ENCODE results near the gene PCDHA9. TPM values are rescaled to one million over a fixed set of nuclear protein-coding genes. Genes with fewer than 3 reads are reported as not detected.

Gene PCDHA9
- total and polyA plus RNA-seq, 2 donors from 2014 or later, result 0.85 TPM; not detected in 1

DNA sequence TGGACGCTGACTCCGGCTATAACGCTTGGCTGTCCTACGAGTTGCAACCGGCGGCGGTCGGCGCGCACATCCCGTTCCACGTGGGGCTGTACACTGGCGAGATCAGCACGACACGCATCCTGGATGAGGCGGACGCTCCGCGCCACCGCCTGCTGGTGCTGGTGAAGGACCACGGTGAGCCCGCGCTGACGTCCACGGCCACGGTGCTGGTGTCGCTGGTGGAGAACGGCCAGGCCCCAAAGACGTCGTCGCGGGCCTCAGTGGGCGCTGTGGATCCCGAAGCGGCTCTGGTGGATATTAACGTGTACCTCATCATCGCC lies 29.0 kb downstream of the PCDHA9 start:
- no peak overlapping the region for H3K4me3 ChIP-seq (ENCODE audit: low read length in 3 of 3)
- H3K9ac ChIP-seq (ENCODE audit: low read length in 3 of 3), result no peak overlapping the region
- H3K27ac ChIP-seq (ENCODE audit: low read depth in 2 of 2, low read length in 2 of 2), result no peak overlapping the region
- H3K9me3 ChIP-seq (ENCODE audit: control insufficient read depth in 2 of 3, insufficient read depth in 1 of 3, low read length in 3 of 3), result peaks cover 0 to 7% (median 5%) of the 10 kb centered on the region in 3 donors
- no peak for FAIRE-seq
- DNase-seq, result peak in 1 of 5 donors; percentile 59
- H3K27me3 ChIP-seq (ENCODE audit: control insufficient read depth, insufficient read depth, low read length), result no peaks in the 10 kb centered on the region
- H3K4me1 ChIP-seq (ENCODE audit: control insufficient read depth in 2 of 3, insufficient read depth in 2 of 3, low read depth in 1 of 3, low read length in 3 of 3), result no peaks in the 10 kb centered on the region
- TF ChIP-seq, protein P1, sequence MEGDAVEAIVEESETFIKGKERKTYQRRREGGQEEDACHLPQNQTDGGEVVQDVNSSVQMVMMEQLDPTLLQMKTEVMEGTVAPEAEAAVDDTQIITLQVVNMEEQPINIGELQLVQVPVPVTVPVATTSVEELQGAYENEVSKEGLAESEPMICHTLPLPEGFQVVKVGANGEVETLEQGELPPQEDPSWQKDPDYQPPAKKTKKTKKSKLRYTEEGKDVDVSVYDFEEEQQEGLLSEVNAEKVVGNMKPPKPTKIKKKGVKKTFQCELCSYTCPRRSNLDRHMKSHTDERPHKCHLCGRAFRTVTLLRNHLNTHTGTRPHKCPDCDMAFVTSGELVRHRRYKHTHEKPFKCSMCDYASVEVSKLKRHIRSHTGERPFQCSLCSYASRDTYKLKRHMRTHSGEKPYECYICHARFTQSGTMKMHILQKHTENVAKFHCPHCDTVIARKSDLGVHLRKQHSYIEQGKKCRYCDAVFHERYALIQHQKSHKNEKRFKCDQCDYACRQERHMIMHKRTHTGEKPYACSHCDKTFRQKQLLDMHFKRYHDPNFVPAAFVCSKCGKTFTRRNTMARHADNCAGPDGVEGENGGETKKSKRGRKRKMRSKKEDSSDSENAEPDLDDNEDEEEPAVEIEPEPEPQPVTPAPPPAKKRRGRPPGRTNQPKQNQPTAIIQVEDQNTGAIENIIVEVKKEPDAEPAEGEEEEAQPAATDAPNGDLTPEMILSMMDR (IDR thresholded peaks at IDR 0.05; ENCODE audit: borderline replicate concordance, extremely low read depth, insufficient read depth), result no peak
- no peaks in the 10 kb centered on the region for H3K36me3 ChIP-seq (ENCODE audit: control insufficient read depth in 2 of 3, insufficient read depth in 3 of 3, low read length in 3 of 3)
- intact Hi-C loops (cut with DNase I), result no loop called here

DNA sequence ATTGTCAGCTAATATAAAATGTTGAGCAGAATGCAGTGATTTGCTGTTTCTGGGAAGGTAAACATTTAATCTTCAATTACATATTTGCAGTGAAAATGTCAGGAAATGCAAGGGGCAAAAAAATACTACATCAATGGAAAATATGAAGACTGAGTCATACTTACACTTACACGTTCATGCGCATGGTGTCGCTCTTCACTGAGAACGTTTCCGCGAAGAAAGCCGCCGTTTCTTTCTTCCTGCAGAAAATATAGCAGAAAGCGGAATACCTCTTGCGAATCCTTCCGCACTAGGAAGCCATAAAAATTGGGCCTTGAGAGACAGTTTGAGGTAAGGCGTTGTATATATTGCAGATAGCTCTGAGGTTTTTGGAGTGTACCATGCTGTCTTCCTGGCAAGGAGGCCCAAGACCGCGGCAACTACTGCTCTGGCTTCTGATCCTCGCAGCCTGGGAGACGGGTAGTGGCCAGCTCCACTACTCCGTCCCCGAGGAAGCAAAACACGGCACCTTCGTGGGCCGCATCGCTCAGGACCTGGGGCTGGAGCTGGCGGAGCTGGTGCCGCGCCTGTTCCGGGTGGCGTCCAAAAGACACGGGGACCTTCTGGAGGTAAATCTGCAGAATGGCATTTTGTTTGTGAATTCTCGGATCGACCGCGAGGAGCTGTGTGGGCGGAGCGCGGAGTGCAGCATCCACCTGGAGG lies 33.9 kb downstream of the PCDHA9 start, which contains the start of gene PCDHA13:
TSS of gene PCDHA13 (plus strand) at position 236 of the 702 bp plus-strand sequence. CDS start at position 381, 145 bp downstream.
- no peak within 1 kb of the TSS for H3K9ac ChIP-seq (ENCODE audit: low read length in 3 of 3)
- peak within 1 kb of the TSS in 2 of 3 donors; percentile 37 to 44 for H3K4me3 ChIP-seq (ENCODE audit: low read length in 3 of 3)
- intact Hi-C loops (cut with DNase I), result no loop called here
- peak in 2 of 5 donors; percentile 1 to 9 for DNase-seq
- H3K4me1 ChIP-seq (ENCODE audit: control insufficient read depth in 2 of 3, insufficient read depth in 2 of 3, low read depth in 1 of 3, low read length in 3 of 3), result no peaks in the 10 kb centered on the region
- H3K27ac ChIP-seq (ENCODE audit: low read depth in 2 of 2, low read length in 2 of 2), result no peak within 1 kb of the TSS
- FAIRE-seq, result no peak
- H3K27me3 ChIP-seq (ENCODE audit: control insufficient read depth, insufficient read depth, low read length), result no peaks in the 10 kb centered on the region
- H3K9me3 ChIP-seq (ENCODE audit: control insufficient read depth in 2 of 3, insufficient read depth in 1 of 3, low read length in 3 of 3), result peaks cover 1 to 11% (median 8%) of the 10 kb centered on the region in 3 donors
- TF ChIP-seq, protein P1 (IDR thresholded peaks at IDR 0.05; ENCODE audit: borderline replicate concordance, extremely low read depth, insufficient read depth), result peak; percentile 20
- H3K36me3 ChIP-seq (ENCODE audit: control insufficient read depth in 2 of 3, insufficient read depth in 3 of 3, low read length in 3 of 3), result no peaks in the 10 kb centered on the region

- peak overlapping the region in 1 of 3 donors; percentile 44 for H3K4me3 ChIP-seq (ENCODE audit: low read length in 3 of 3)
Observed at GRCh38 chr5:140882591-140882899, 34.4 kb downstream of the PCDHA9 start.

More at GRCh38 chr5:140882591-140882899, 34.4 kb downstream of the PCDHA9 start:
- no peaks in the 10 kb centered on the region for H3K36me3 ChIP-seq (ENCODE audit: control insufficient read depth in 2 of 3, insufficient read depth in 3 of 3, low read length in 3 of 3)
- H3K27ac ChIP-seq (ENCODE audit: low read depth in 2 of 2, low read length in 2 of 2), result no peak overlapping the region
- H3K9me3 ChIP-seq (ENCODE audit: control insufficient read depth in 2 of 3, insufficient read depth in 1 of 3, low read length in 3 of 3), result peaks cover 1 to 11% (median 8%) of the 10 kb centered on the region in 3 donors
- TF ChIP-seq, protein P1 (IDR thresholded peaks at IDR 0.05; ENCODE audit: borderline replicate concordance, extremely low read depth, insufficient read depth), result no peak
- H3K4me1 ChIP-seq (ENCODE audit: control insufficient read depth in 2 of 3, insufficient read depth in 2 of 3, low read depth in 1 of 3, low read length in 3 of 3), result no peaks in the 10 kb centered on the region
- DNase-seq, result no peak
- intact Hi-C loops (cut with DNase I), result no loop called here
- FAIRE-seq, result no peak
- no peaks in the 10 kb centered on the region for H3K27me3 ChIP-seq (ENCODE audit: control insufficient read depth, insufficient read depth, low read length)
- no peak overlapping the region for H3K9ac ChIP-seq (ENCODE audit: low read length in 3 of 3)
